Activated naive CD4-positive, alpha-beta T cell treated with anti-CD3 and anti-CD28 coated beads for 36 hours (primary cell): ENCODE data around the gene STAG2. TPM values are rescaled to one million over a fixed set of nuclear protein-coding genes. Genes with fewer than 3 reads are reported as not detected.

ENCODE experiments used
- CTCF ChIA-PET: fragments of 350-600 bp; sonication (Branson Sonifier 250); formaldehyde crosslinking; loops from one replicate; lab custom pipeline; 2021; ENCODE audit warnings: antibody characterized with exemption; lab: Charles Lee
- DNase-seq: peaks from one replicate; pipeline ENCODE4 v3.0.0-alpha.2; 2020
- H3K27ac Mint-ChIP-seq: one replicate; pipeline ENCODE4 v1.8.0; 2021; ENCODE audit warnings: mild to moderate bottlenecking, mixed read lengths
- H3K27me3 Mint-ChIP-seq: one replicate; pipeline ENCODE4 v1.8.0; 2021; ENCODE audit warnings: low read depth, mixed read lengths
- H3K36me3 Mint-ChIP-seq: one replicate; pipeline ENCODE4 v1.8.0; 2021; ENCODE audit warnings: low read depth, mixed read lengths
- H3K4me1 Mint-ChIP-seq: one replicate; pipeline ENCODE4 v1.8.0; 2021; ENCODE audit warnings: low read depth, mixed read lengths
- H3K4me3 Mint-ChIP-seq: one replicate; pipeline ENCODE4 v1.8.0; 2021; ENCODE audit warnings: mild to moderate bottlenecking, moderate library complexity, mixed read lengths
- H3K9me3 Mint-ChIP-seq: one replicate; pipeline ENCODE4 v1.8.0; 2021; ENCODE audit warnings: mixed read lengths
- intact Hi-C: fragments of 100-400 bp; cut with micrococcal nuclease; formaldehyde crosslinking; loops from one replicate; pipeline ENCODE4 v1.15.1; 2023
- total RNA-seq, 2 experiments: library from RNA; stranded (reverse); gene quantifications; one replicate each; pipeline ENCODE4 v1.2.3, GENCODE V29; 2021

The STAG2 gene
- total RNA-seq, 2 experiments from 2014 or later: 84.5 to 86.0 TPM

- Mint-ChIP-seq H3K4me1 (peaks cover 51% of the 10 kb centered on the region), H3K27me3 (no peaks in the 10 kb centered on the region), H3K9me3 (no peaks in the 10 kb centered on the region), H3K4me3 (no peak overlapping the region), H3K36me3 (peaks cover 1% of the 10 kb centered on the region), H3K27ac (no peak overlapping the region)
- DNase-seq: no peak
- intact Hi-C loops: loop anchor here (1.0 kb wide), 1 partner anchor 17 kb away; no protein-coding TSS in a partner anchor
- CTCF ChIA-PET: interaction anchor here (0.7 to 1.5 kb wide), 6 partner anchors 9 to 116 kb away, joined by 3 to 5 read pairs (median 4); no protein-coding TSS in a partner anchor
Observed at GRCh38 chrX:123976706-123977316, 15.3 kb downstream of the STAG2 start.

GRCh38 chrX:123983240-123983639 is 21.7 kb downstream of the STAG2 start:
- H3K4me3 Mint-ChIP-seq: no peak overlapping the region

GRCh38 chrX:123986377-123986776 is 24.9 kb downstream of the STAG2 start:
- H3K36me3 Mint-ChIP-seq: peaks cover 2% of the 10 kb centered on the region
- intact Hi-C loops: no loop called here
- H3K4me1 Mint-ChIP-seq: peaks cover 60% of the 10 kb centered on the region
- no peaks in the 10 kb centered on the region for H3K27me3 Mint-ChIP-seq
- no peak overlapping the region for H3K27ac Mint-ChIP-seq
- H3K4me3 Mint-ChIP-seq: no peak overlapping the region
- no peak for DNase-seq
- CTCF ChIA-PET: interaction anchor here (1.1 kb wide), 1 partner anchor 31 kb away, joined by 4 read pairs; no protein-coding TSS in a partner anchor
- H3K9me3 Mint-ChIP-seq: no peaks in the 10 kb centered on the region

More at GRCh38 chrX:123983240-123983639, 21.7 kb downstream of the STAG2 start:
- Mint-ChIP-seq H3K9me3 (no peaks in the 10 kb centered on the region), H3K27me3 (no peaks in the 10 kb centered on the region), H3K4me1 (peaks cover 59% of the 10 kb centered on the region), H3K27ac (no peak overlapping the region), H3K36me3 (peaks cover under 1% of the 10 kb centered on the region)
- no peak for DNase-seq
- intact Hi-C loops: no loop called here
- CTCF ChIA-PET: interaction anchor here (0.6 to 0.9 kb wide), 2 partner anchors 34 kb away, joined by 3 to 9 read pairs; no protein-coding TSS in a partner anchor

GRCh38 chrX:123988423-123989111 is 27.1 kb downstream of the STAG2 start:
- Mint-ChIP-seq H3K4me3 (no peak overlapping the region), H3K27me3 (no peaks in the 10 kb centered on the region), H3K4me1 (peaks cover 53% of the 10 kb centered on the region), H3K9me3 (no peaks in the 10 kb centered on the region), H3K27ac (no peak overlapping the region), H3K36me3 (peaks cover 2% of the 10 kb centered on the region)
- DNase-seq: no peak
- intact Hi-C loops: no loop called here
- CTCF ChIA-PET: no interaction called here

GRCh38 chrX:123989235-123989634 is 27.7 kb downstream of the STAG2 start:
- intact Hi-C loops: no loop called here

GRCh38 chrX:123990169-123990568 is 28.7 kb downstream of the STAG2 start:
- no peaks in the 10 kb centered on the region for H3K9me3 Mint-ChIP-seq
- intact Hi-C loops: no loop called here
- peaks cover 2% of the 10 kb centered on the region for H3K36me3 Mint-ChIP-seq
- CTCF ChIA-PET: no interaction called here
- peaks cover 61% of the 10 kb centered on the region for H3K4me1 Mint-ChIP-seq
- no peaks in the 10 kb centered on the region for H3K27me3 Mint-ChIP-seq
- DNase-seq: no peak
- H3K27ac Mint-ChIP-seq: peak overlapping the region; percentile 41
- no peak overlapping the region for H3K4me3 Mint-ChIP-seq

More at GRCh38 chrX:123989235-123989634, 27.7 kb downstream of the STAG2 start:
- H3K4me3 Mint-ChIP-seq: no peak overlapping the region
- CTCF ChIA-PET: no interaction called here
- H3K9me3 Mint-ChIP-seq: no peaks in the 10 kb centered on the region
- H3K27me3 Mint-ChIP-seq: no peaks in the 10 kb centered on the region
- H3K4me1 Mint-ChIP-seq: peaks cover 54% of the 10 kb centered on the region
- DNase-seq: no peak
- no peak overlapping the region for H3K27ac Mint-ChIP-seq
- peaks cover 2% of the 10 kb centered on the region for H3K36me3 Mint-ChIP-seq

GRCh38 chrX:123990602-123991001 is 29.1 kb downstream of the STAG2 start:
- H3K4me1 Mint-ChIP-seq: peaks cover 57% of the 10 kb centered on the region

GRCh38 chrX:123993326-123993725 is 31.8 kb downstream of the STAG2 start:
- no peak overlapping the region for H3K4me3 Mint-ChIP-seq
- no peaks in the 10 kb centered on the region for H3K27me3 Mint-ChIP-seq
- CTCF ChIA-PET: no interaction called here
- no peak overlapping the region for H3K27ac Mint-ChIP-seq
- peaks cover 4% of the 10 kb centered on the region for H3K36me3 Mint-ChIP-seq
- DNase-seq: no peak
- H3K9me3 Mint-ChIP-seq: no peaks in the 10 kb centered on the region
- intact Hi-C loops: no loop called here
- H3K4me1 Mint-ChIP-seq: peaks cover 50% of the 10 kb centered on the region

More at GRCh38 chrX:123990602-123991001, 29.1 kb downstream of the STAG2 start:
- Mint-ChIP-seq H3K9me3 (no peaks in the 10 kb centered on the region), H3K27me3 (no peaks in the 10 kb centered on the region), H3K27ac (peak overlapping the region; percentile 41), H3K36me3 (peaks cover 2% of the 10 kb centered on the region), H3K4me3 (no peak overlapping the region)
- DNase-seq: no peak
- intact Hi-C loops: no loop called here
- CTCF ChIA-PET: no interaction called here

- Mint-ChIP-seq H3K27me3 (no peaks in the 10 kb centered on the region), H3K27ac (no peak overlapping the region), H3K4me1 (peaks cover 46% of the 10 kb centered on the region), H3K36me3 (peaks cover 2% of the 10 kb centered on the region), H3K9me3 (no peaks in the 10 kb centered on the region), H3K4me3 (no peak overlapping the region)
- intact Hi-C loops: no loop called here
- DNase-seq: no peak
- CTCF ChIA-PET: interaction anchor here (1.5 kb wide), 1 partner anchor 23 kb away, joined by 6 read pairs; no protein-coding TSS in a partner anchor
Observed at GRCh38 chrX:123993904-123994635, 32.6 kb downstream of the STAG2 start.

GRCh38 chrX:123994730-123995129 is 33.2 kb downstream of the STAG2 start:
- intact Hi-C loops: no loop called here
- H3K27me3 Mint-ChIP-seq: no peaks in the 10 kb centered on the region
- CTCF ChIA-PET: interaction anchor here (0.7 to 1.5 kb wide), 2 partner anchors 23 to 103 kb away, joined by 4 to 6 read pairs; no protein-coding TSS in a partner anchor
- peaks cover 49% of the 10 kb centered on the region for H3K4me1 Mint-ChIP-seq
- no peak for DNase-seq
- peaks cover 2% of the 10 kb centered on the region for H3K36me3 Mint-ChIP-seq
- H3K9me3 Mint-ChIP-seq: no peaks in the 10 kb centered on the region
- no peak overlapping the region for H3K4me3 Mint-ChIP-seq
- no peak overlapping the region for H3K27ac Mint-ChIP-seq

- CTCF ChIA-PET: interaction anchor here (0.6 kb wide), 1 partner anchor 224 kb away, joined by 3 read pairs; no protein-coding TSS in a partner anchor
- no peaks in the 10 kb centered on the region for H3K27me3 Mint-ChIP-seq
- no peak overlapping the region for H3K27ac Mint-ChIP-seq
- H3K4me1 Mint-ChIP-seq: peaks cover 34% of the 10 kb centered on the region
- intact Hi-C loops: no loop called here
- H3K4me3 Mint-ChIP-seq: no peak overlapping the region
- DNase-seq: no peak
- no peaks in the 10 kb centered on the region for H3K36me3 Mint-ChIP-seq
- no peaks in the 10 kb centered on the region for H3K9me3 Mint-ChIP-seq
Observed at GRCh38 chrX:124001581-124001980, 40.1 kb downstream of the STAG2 start.

- CTCF ChIA-PET: interaction anchor here (0.6 kb wide), 1 partner anchor 170 kb away, joined by 3 read pairs; no protein-coding TSS in a partner anchor
- H3K4me3 Mint-ChIP-seq: no peak overlapping the region
- intact Hi-C loops: no loop called here
- peaks cover 56% of the 10 kb centered on the region for H3K4me1 Mint-ChIP-seq
- DNase-seq: no peak
- no peaks in the 10 kb centered on the region for H3K27me3 Mint-ChIP-seq
- H3K36me3 Mint-ChIP-seq: peaks cover 2% of the 10 kb centered on the region
- no peaks in the 10 kb centered on the region for H3K9me3 Mint-ChIP-seq
- H3K27ac Mint-ChIP-seq: peak overlapping the region; percentile 44
Observed at GRCh38 chrX:124005228-124005627, 43.7 kb downstream of the STAG2 start.
